Muscle layer of colon (tissue), 2 donors: Measurements from ENCODE around the gene DQX1.
A peak's percentile ranks its signal among the peaks of the same experiment; 100 is the strongest.

ENCODE experiments used
- H3K27ac ChIP-seq: one replicate; pipeline ENCODE4 v1.7.0; 2013; ENCODE audit warnings: low read depth, mild to moderate bottlenecking, low read length, moderate library complexity
- H3K27me3 ChIP-seq, 2 donors: one replicate each; pipeline ENCODE4 v1.7.0; 2013; ENCODE audit warnings: low read length in 2 of 2, mild to moderate bottlenecking in 2 of 2; ENCODE audit not compliant: insufficient read depth in 2 of 2, control insufficient read depth in 1 of 2
- H3K36me3 ChIP-seq: one replicate; pipeline ENCODE4 v1.7.0; 2013; ENCODE audit warnings: mild to moderate bottlenecking, low read length; ENCODE audit not compliant: insufficient read depth
- H3K4me1 ChIP-seq: one replicate; pipeline ENCODE4 v1.7.0; 2013; ENCODE audit warnings: mild to moderate bottlenecking, low read length; ENCODE audit not compliant: insufficient read depth
- H3K4me3 ChIP-seq, 2 donors: one replicate each; pipeline ENCODE4 v1.7.0; 2013; ENCODE audit warnings: low read length in 2 of 2, low read depth in 1 of 2, mild to moderate bottlenecking in 1 of 2, moderate library complexity in 1 of 2
- H3K9ac ChIP-seq: one replicate; pipeline ENCODE4 v1.7.0; 2013; ENCODE audit warnings: low read length
- H3K9me3 ChIP-seq: one replicate; pipeline ENCODE4 v1.7.0; 2013; ENCODE audit warnings: mild to moderate bottlenecking, low read length
- donor health status: abdominal sarcoma.
- donor health status: Adenocarcinoma of cecum.

The DQX1 gene

DNA sequence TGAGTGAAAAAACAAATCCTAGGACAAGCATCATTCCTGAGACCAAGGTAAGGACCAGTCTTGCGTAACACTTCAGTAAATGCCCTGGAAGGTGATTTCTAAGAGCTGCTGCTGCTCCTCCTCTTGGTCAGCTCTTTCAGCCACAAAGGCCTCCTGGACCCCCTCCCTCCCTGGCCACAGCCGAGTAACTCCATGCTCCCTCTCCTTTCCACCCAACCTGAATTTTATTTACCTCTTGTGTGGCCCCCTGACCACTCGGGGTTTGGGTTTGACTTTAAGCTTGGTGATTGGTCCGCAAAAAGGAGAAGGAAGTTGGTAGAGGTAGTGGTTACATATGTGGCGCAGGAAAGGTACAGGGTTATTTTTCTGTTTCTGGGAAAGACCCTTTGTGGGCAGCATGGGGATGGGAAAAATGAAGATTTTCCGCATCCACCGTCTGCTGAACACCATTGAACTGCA lies 12.9 kb upstream of the DQX1 start:
- no peaks in the 10 kb centered on the region for H3K27me3 ChIP-seq
- H3K36me3 ChIP-seq: no peaks in the 10 kb centered on the region
- H3K4me1 ChIP-seq: no peaks in the 10 kb centered on the region
- no peak overlapping the region for H3K27ac ChIP-seq
- no peak overlapping the region for H3K9ac ChIP-seq
- H3K4me3 ChIP-seq: no peak overlapping the region
- no peaks in the 10 kb centered on the region for H3K9me3 ChIP-seq

DNA sequence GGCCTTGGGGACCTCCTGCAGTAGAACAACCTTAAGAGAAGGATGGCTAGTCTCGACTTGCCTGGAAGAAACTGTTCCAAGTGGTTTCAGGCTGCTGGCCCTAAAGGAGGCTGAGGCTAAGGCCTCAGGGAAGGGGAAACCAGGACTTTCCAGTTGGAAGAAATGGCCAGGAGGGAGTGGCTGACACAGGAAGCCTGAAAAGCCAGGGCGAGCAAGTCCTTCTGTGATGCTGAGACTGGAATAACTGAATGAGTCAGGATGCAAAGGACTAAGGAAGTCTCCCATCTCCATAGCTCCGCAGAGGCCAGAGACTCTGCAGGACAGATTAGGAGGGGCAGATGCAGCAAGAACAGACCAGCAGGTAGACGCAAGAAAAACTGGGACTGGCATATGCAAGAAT lies 11.1 kb upstream of the DQX1 start:
- H3K9ac ChIP-seq: no peak overlapping the region
- no peak overlapping the region for H3K4me3 ChIP-seq
- H3K27me3 ChIP-seq: no peaks in the 10 kb centered on the region
- H3K4me1 ChIP-seq: no peaks in the 10 kb centered on the region
- H3K9me3 ChIP-seq: no peaks in the 10 kb centered on the region
- peaks cover 6% of the 10 kb centered on the region for H3K36me3 ChIP-seq
- no peak overlapping the region for H3K27ac ChIP-seq

DNA sequence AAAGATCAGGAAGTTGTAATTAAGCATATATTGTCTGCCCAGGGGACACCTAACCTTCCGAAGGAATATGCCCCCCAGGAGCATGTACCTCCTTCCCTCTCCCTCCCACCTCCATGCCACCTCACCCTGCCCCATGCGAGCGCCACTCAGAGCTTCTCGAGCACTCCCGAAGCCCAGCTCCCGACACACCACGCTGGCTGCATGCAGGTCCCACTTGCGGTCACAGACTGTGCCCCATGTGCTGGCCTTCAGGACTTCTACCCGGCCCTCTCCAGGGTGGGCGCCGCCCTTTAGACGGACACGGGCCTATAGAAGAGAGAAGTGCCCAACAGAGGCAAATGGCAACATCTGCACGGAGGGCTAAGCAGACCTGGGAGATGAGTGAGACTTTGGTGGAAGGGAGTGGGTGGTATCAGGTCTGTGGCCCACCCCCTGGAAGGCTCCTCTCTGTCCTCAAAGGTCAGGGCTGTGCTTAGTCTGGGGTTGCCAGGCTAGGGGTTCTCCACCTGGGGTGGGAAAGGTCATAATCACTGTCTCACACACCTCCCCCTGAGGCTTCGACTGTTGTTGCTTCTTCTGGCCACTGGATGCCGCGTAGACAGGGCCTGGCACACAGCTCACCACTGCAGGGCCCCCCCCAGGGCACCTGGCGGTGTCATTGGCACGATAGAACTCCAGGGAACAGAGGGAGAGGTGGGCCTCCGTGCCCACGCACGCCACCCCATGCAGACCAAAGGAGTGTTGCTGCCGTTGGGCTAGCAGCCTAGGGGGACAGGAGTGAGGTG lies 10.3 kb upstream of the DQX1 start:
- Histone ChIP-seq H3K9me3 (no peaks in the 10 kb centered on the region), H3K36me3 (peaks cover 13% of the 10 kb centered on the region), H3K27me3 (no peaks in the 10 kb centered on the region), H3K4me3 (no peak overlapping the region), H3K27ac (no peak overlapping the region), H3K4me1 (peaks cover 3% of the 10 kb centered on the region), H3K9ac (no peak overlapping the region)

DNA sequence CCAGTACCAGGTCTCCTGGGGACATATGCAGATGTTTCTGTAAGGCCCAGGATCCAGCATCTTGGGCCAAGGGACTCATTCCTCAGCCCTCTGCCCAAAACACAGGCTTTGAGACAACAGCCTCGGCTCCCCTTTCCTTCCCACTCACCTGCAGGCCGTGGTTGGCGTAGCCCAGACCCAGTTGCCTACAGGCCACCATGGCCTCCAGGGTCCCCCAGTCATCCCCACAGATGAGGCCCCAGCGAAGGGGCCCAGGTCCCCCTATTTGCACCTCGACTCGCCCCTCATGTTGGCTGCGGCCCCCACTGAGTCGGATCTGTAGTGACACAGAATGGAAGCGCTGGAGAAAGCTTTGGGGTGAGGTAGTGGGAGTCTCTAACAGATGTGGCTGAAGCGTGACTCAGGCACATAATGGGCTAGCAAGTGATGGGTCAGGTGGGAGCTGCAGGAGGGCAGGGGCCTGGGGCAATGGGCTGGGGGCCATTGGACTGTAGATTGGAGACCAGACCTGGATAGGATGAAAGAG lies 9.5 kb upstream of the DQX1 start:
- H3K27me3 ChIP-seq: no peaks in the 10 kb centered on the region
- peaks cover 11% of the 10 kb centered on the region for H3K4me1 ChIP-seq
- no peak overlapping the region for H3K9ac ChIP-seq
- no peak overlapping the region for H3K27ac ChIP-seq
- H3K9me3 ChIP-seq: no peaks in the 10 kb centered on the region
- no peak overlapping the region for H3K4me3 ChIP-seq
- H3K36me3 ChIP-seq: peaks cover 16% of the 10 kb centered on the region

DNA sequence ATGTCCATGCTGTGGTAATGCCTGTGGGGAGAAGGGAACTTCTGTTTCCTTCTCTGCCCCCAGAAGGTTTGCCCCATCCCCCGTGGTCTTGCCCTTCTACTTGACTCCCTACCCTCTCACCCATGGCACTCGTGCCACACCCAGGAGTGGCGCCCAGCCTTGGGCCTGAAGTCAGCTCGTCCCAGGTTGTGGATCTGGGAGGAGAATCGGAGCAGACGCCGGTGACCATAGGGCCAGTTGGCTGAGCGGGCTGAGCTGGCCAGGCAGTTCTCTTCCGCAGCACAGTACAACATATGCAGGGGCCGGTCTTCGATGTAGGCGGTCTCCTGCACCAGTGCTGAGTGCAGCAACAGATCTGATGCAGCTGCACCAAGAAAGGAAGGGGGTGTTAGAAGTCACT lies 8.4 kb upstream of the DQX1 start:
- H3K27me3 ChIP-seq: no peaks in the 10 kb centered on the region
- no peak overlapping the region for H3K27ac ChIP-seq
- H3K4me3 ChIP-seq: no peak overlapping the region
- H3K36me3 ChIP-seq: peaks cover 16% of the 10 kb centered on the region
- no peaks in the 10 kb centered on the region for H3K9me3 ChIP-seq
- H3K9ac ChIP-seq: no peak overlapping the region
- H3K4me1 ChIP-seq: peaks cover 11% of the 10 kb centered on the region

DNA sequence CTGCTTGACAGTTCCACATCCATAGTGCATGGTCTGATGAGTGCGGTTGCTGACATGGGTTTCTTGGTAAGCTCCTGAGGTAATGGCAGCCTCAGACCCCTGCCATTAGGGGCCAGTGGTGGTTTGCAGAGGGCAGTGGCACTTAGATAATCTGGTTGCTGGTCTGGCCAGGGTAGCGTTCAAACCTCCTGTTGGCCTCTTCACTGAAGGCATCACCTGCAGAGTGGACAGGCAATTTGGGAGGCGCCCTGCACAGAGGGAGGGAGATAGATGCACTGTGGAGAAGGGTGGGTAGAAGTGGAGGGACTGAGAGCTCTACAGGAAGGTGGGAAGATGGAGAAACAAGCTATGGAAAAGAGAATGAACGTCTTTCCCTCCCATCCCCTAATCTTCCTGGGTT lies 7.4 kb upstream of the DQX1 start:
- Histone ChIP-seq H3K27ac (no peak overlapping the region), H3K27me3 (no peaks in the 10 kb centered on the region), H3K9ac (no peak overlapping the region), H3K9me3 (no peaks in the 10 kb centered on the region), H3K4me3 (no peak overlapping the region), H3K36me3 (peaks cover 16% of the 10 kb centered on the region), H3K4me1 (peaks cover 16% of the 10 kb centered on the region)

DNA sequence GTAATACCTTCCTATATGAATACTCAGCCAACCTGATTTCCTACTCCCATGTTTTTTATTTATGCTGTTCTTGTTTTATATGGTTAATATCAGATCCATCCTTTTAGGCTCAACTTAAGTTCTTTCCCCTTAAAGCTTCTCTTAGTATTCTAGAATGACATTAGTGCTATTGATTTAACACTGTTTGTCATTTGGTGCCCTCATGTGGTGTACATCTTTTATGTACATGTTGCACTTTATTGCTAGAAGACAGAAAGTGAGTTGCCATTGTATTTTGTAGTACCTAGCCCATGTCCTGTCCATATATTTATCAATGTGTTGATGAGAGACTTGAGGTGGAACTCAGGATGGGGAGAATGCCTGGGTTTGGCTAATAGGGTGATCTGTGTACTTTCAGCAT lies 6.2 kb upstream of the DQX1 start:
- peaks cover 28% of the 10 kb centered on the region for H3K36me3 ChIP-seq
- H3K4me3 ChIP-seq: no peak overlapping the region

DNA sequence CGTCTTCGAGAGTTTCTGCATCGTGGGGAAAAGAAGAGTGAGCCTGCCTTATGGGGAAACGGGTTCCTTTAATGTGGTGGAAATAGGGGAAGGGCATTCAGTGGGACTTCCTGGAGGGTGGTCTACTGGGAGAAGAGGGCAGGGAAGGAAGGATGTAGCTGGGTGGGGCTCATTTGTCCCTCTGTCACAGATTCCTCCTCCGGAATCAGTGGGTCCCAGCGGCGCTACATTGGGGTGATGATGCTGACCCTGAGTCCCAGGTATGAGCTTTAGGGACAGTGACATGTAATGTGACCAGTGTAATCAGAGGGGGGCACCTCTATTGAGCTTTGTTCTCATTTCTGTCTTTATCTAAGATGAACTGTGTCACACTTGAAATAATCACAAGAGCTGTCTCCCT lies 5.6 kb upstream of the DQX1 start:
- no peaks in the 10 kb centered on the region for H3K27me3 ChIP-seq
- no peak overlapping the region for H3K4me3 ChIP-seq
- H3K36me3 ChIP-seq: peaks cover 34% of the 10 kb centered on the region
- H3K9me3 ChIP-seq: no peaks in the 10 kb centered on the region
- H3K4me1 ChIP-seq: peaks cover 25% of the 10 kb centered on the region
- H3K27ac ChIP-seq: no peak overlapping the region
- H3K9ac ChIP-seq: no peak overlapping the region

More for the DNA sequence above, 6.2 kb upstream of the DQX1 start:
- H3K27ac ChIP-seq: no peak overlapping the region
- no peak overlapping the region for H3K9ac ChIP-seq
- peaks cover 25% of the 10 kb centered on the region for H3K4me1 ChIP-seq
- H3K27me3 ChIP-seq: no peaks in the 10 kb centered on the region
- H3K9me3 ChIP-seq: no peaks in the 10 kb centered on the region

DNA sequence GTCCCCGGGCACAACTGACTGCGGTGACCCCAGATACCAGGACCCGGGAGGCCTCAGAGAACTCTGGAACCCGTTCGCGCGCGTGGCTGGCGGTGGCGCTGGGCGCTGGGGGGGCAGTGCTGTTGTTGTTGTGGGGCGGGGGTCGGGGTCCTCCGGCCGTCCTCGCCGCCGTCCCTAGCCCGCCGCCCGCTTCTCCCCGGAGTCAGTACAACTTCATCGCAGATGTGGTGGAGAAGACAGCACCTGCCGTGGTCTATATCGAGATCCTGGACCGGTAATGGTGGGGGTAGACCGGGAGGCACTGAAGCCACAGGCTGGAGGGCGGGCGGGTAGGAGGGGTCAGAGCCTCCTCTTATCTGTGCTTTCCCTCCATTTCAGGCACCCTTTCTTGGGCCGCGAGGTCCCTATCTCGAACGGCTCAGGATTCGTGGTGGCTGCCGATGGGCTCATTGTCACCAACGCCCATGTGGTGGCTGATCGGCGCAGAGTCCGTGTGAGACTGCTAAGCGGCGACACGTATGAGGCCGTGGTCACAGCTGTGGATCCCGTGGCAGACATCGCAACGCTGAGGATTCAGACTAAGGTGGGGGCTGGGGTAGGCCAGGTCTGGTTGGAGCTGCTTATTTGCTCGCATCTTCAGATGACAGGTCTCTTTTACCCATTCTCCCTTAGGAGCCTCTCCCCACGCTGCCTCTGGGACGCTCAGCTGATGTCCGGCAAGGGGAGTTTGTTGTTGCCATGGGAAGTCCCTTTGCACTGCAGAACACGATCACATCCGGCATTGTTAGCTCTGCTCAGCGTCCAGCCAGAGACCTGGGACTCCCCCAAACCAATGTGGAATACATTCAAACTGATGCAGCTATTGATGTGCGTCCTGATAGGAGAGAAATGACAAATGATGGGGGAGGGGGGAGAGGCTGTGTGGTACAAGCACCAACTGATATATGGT lies 4.5 kb upstream of the DQX1 start:
- Histone ChIP-seq H3K36me3 (peaks cover 45% of the 10 kb centered on the region), H3K9ac (peak overlapping the region; percentile 32), H3K27me3 (no peaks in the 10 kb centered on the region), H3K4me3 (peak overlapping the region; percentile 70 to 97), H3K27ac (peak overlapping the region; percentile 80), H3K9me3 (no peaks in the 10 kb centered on the region), H3K4me1 (peaks cover 25% of the 10 kb centered on the region)

DNA sequence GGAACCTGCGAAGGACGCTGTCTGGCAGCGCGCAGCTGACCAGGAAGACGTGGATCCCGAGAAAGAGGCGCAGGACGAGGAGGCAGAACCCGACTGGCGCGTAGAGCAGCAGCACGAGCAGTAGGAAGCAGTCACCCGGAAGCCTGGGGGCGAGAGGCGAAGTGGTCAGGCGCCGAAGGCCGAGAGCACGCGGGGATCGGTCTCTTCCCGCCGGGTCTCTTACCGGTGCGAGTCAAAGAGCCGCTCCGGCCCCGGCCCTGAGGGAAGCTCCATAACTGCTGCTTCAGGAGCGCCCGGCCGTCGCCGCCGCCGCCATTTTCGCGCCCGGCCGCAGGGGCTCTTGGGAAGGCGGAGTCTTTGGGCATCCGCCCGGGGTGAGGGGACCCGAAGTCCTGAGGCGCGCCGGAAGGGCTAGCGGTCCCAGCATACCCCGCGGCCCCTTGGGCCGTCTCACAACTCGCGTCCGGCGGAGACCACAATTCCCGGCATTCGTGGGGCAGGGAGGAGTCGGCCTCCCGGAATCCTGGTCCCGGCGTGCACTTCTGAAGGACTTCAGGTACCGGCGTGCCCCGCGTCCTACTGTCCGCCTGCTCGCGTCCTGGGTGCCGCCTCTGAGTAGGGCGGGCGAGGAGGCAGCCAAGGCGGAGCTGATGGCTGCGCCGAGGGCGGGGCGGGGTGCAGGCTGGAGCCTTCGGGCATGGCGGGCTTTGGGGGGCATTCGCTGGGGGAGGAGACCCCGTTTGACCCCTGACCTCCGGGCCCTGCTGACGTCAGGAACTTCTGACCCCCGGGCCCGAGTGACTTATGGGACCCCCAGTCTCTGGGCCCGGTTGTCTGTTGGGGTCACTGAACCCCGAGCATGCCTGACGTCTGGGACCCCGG lies 3.6 kb upstream of the DQX1 start, which contains the start of the genes AUP1 and HTRA2:
TSS of gene AUP1 (minus strand) at position 350 of the 882 bp plus-strand sequence. CDS start at position 273, 77 bp downstream.
TSS of gene HTRA2 (plus strand) at position 577 of the 882 bp plus-strand sequence. CDS start at position 651, 74 bp downstream.
- Histone ChIP-seq H3K9me3 (no peaks in the 10 kb centered on the region), H3K27ac (peak within 1 kb of the TSS; percentile 88), H3K9ac (peak within 1 kb of the TSS; percentile 94), H3K27me3 (no peaks in the 10 kb centered on the region), H3K4me3 (peak within 1 kb of the TSS; percentile 70 to 97), H3K4me1 (peaks cover 25% of the 10 kb centered on the region), H3K36me3 (peaks cover 46% of the 10 kb centered on the region)
